IPS-15b (cell line): Measurements from ENCODE around the gene PRAMEF20.

Source experiments
- H3K27me3 ChIP-seq: one replicate; pipeline ENCODE4 v1.6.1; 2013; ENCODE audit warnings: low read length; ENCODE audit not compliant: control insufficient read depth, insufficient read depth
- H3K36me3 ChIP-seq: one replicate; pipeline ENCODE4 v1.6.1; 2013; ENCODE audit warnings: low read length; ENCODE audit not compliant: control insufficient read depth, insufficient read depth
- H3K4me1 ChIP-seq: one replicate; pipeline ENCODE4 v1.6.1; 2013; ENCODE audit warnings: mild to moderate bottlenecking, low read length; ENCODE audit not compliant: control insufficient read depth, insufficient read depth
- H3K4me3 ChIP-seq: one replicate; pipeline ENCODE4 v1.5.1; 2013; ENCODE audit warnings: low read depth, low read length
- H3K9ac ChIP-seq: one replicate; pipeline ENCODE4 v1.6.1; 2013; ENCODE audit warnings: low read depth, mild to moderate bottlenecking, low read length
- H3K9me3 ChIP-seq: one replicate; pipeline ENCODE4 v1.6.1; 2013; ENCODE audit warnings: mild to moderate bottlenecking, low read length; ENCODE audit not compliant: control insufficient read depth, insufficient read depth

The PRAMEF20 gene

DNA sequence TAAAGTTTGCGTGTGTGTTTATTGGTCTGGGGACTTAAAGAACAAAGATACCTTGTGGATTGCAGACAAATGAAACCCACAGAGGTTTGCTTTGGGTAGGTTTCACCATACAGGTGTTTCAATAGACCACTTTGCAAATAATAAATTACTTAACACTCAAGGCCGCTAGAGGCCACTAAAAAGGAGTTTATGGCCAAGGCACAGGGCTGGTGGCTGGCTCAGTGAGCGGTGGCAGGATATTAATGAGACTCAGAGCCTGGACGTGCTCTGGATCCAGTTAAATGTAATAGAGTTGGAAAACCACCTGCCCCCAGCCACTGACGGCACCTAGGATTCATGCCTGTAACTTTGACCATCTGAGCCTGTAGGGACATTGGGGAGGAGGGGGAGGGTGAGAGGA is 59.1 kb downstream of the PRAMEF20 start:
- Histone ChIP-seq H3K27me3 (no peaks in the 10 kb centered on the region), H3K9ac (no peak overlapping the region), H3K4me1 (peaks cover 4% of the 10 kb centered on the region), H3K4me3 (no peak overlapping the region), H3K36me3 (no peaks in the 10 kb centered on the region), H3K9me3 (no peaks in the 10 kb centered on the region)
